ENCODE results near the gene ZNF775.

The ZNF775 gene

GRCh38 chr7:150413640-150414081 lies 34.5 kb downstream of the ZNF775 start:
- no peak overlapping the region for H2AK5ac ChIP-seq (ENCODE audit: low read length)

DNA sequence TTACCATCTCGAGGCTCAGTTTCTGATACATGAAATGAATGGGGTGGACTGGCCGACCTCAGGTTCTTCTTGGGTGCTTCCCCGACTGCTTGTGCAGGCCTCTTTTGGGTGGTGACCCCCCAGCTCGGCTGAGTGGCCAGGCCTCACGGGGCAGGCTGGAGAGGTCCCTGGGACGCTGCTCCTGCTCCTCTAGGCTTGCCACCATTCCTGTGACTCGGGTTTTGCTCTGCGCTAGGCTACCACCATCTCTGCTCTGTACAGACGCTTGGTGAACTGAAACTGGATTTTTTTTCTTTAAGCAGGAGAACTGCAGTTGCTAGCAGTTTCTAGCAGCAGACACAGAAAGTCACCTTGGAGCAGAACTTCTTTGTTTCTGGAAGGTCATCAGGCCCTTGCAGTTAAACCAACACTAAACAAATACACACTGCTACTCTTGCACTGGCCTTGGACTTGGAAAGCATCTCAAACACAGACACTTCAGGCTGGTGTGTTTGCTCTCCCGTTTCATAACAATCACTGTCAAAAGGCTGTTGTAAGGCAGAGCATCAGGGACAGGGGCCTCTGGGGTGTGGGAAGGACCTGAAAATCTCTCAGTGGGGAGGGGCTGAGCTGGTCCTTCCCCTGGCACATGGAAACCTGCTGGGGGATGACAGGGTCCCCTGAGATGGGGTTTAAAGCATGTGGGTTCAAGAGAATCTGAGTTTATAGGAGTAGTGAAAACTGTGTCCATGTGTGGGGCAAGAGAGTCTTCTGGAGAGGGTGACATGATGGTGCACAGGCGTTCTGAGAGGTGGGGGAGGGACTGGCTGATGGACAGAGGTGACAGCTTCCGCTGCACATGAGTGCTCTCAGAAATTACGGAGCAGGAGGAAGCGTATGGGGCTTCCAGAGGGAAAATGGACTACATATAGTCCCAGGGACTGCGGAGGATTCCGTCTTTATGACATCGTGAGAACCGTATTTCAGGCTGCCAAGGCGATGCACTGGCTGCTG lies 36.3 kb downstream of the ZNF775 start:
- no peak overlapping the region for H3K18ac ChIP-seq (ENCODE audit: low read length)
- no peak overlapping the region for H4K5ac ChIP-seq (ENCODE audit: low read length)
- H3K9ac ChIP-seq (ENCODE audit: low read length), result no peak overlapping the region
- H3K27ac ChIP-seq (ENCODE audit: low read depth, low read length), result no peak overlapping the region
- H2AK5ac ChIP-seq (ENCODE audit: low read length), result no peak overlapping the region
- H2BK5ac ChIP-seq (ENCODE audit: low read length), result no peak overlapping the region
- no peaks in the 10 kb centered on the region for H3K79me2 ChIP-seq (ENCODE audit: control insufficient read depth, insufficient read depth, low read length)
- H3K4ac ChIP-seq (ENCODE audit: low read depth, low read length), result no peak overlapping the region
- H2BK120ac ChIP-seq (ENCODE audit: low read depth, low read length), result no peak overlapping the region
- no peaks in the 10 kb centered on the region for H3K79me1 ChIP-seq (ENCODE audit: low read length)
- H3K4me3 ChIP-seq (ENCODE audit: low read length), result no peak overlapping the region
- no peak for DNase-seq
- no peak overlapping the region for H3K23ac ChIP-seq (ENCODE audit: low read length)
- H3K36me3 ChIP-seq (ENCODE audit: control insufficient read depth, insufficient read depth, low read length), result no peaks in the 10 kb centered on the region
- WGBS (ENCODE audit: extremely low coverage, insufficient coverage, low lambda C conversion rate), result no CpG with 5 or more reads among the region's 19 CpGs
- no peaks in the 10 kb centered on the region for H3K27me3 ChIP-seq (ENCODE audit: insufficient read depth, low read length, poor library complexity)
- H3K4me2 ChIP-seq (ENCODE audit: low read length), result no peak overlapping the region
- H3K56ac ChIP-seq (ENCODE audit: low read length), result no peak overlapping the region
- H2BK15ac ChIP-seq (replicated peaks; ENCODE audit: low read depth), result no peak overlapping the region
- no peaks in the 10 kb centered on the region for H3K4me1 ChIP-seq (ENCODE audit: control insufficient read depth, low read depth, low read length)
- H4K8ac ChIP-seq (ENCODE audit: low read depth, low read length), result no peak overlapping the region

More at GRCh38 chr7:150413640-150414081, 34.5 kb downstream of the ZNF775 start:
- Histone ChIP-seq H3K4me2 (ENCODE audit: low read length) (no peak overlapping the region), H3K4me1 (ENCODE audit: control insufficient read depth, low read depth, low read length) (no peaks in the 10 kb centered on the region), H3K56ac (ENCODE audit: low read length) (no peak overlapping the region), H2BK120ac (ENCODE audit: low read depth, low read length) (no peak overlapping the region), H3K18ac (ENCODE audit: low read length) (no peak overlapping the region), H3K79me1 (ENCODE audit: low read length) (no peaks in the 10 kb centered on the region), H4K5ac (ENCODE audit: low read length) (no peak overlapping the region), H2BK5ac (ENCODE audit: low read length) (no peak overlapping the region), H3K79me2 (ENCODE audit: control insufficient read depth, insufficient read depth, low read length) (no peaks in the 10 kb centered on the region), H3K4ac (ENCODE audit: low read depth, low read length) (no peak overlapping the region), H4K8ac (ENCODE audit: low read depth, low read length) (no peak overlapping the region), H3K36me3 (ENCODE audit: control insufficient read depth, insufficient read depth, low read length) (no peaks in the 10 kb centered on the region), H3K27ac (ENCODE audit: low read depth, low read length) (no peak overlapping the region), H2BK15ac (replicated peaks; ENCODE audit: low read depth) (no peak overlapping the region), H3K9ac (ENCODE audit: low read length) (no peak overlapping the region), H3K4me3 (ENCODE audit: low read length) (no peak overlapping the region), H3K27me3 (ENCODE audit: insufficient read depth, low read length, poor library complexity) (no peaks in the 10 kb centered on the region), H3K23ac (ENCODE audit: low read length) (no peak overlapping the region)
- no CpG with 5 or more reads among the region's 11 CpGs for WGBS (ENCODE audit: extremely low coverage, insufficient coverage, low lambda C conversion rate)
- DNase-seq, result no peak

- H3K4me2 ChIP-seq (ENCODE audit: low read length), result no peak overlapping the region
- no peak overlapping the region for H4K5ac ChIP-seq (ENCODE audit: low read length)
- no peak overlapping the region for H3K27ac ChIP-seq (ENCODE audit: low read depth, low read length)
- WGBS (ENCODE audit: extremely low coverage, insufficient coverage, low lambda C conversion rate), result no CpG with 5 or more reads among the region's 10 CpGs
- H3K23ac ChIP-seq (ENCODE audit: low read length), result no peak overlapping the region
- H3K27me3 ChIP-seq (ENCODE audit: insufficient read depth, low read length, poor library complexity), result no peaks in the 10 kb centered on the region
- DNase-seq, result no peak
- no peak overlapping the region for H4K8ac ChIP-seq (ENCODE audit: low read depth, low read length)
- H2BK15ac ChIP-seq (replicated peaks; ENCODE audit: low read depth), result no peak overlapping the region
- H3K9ac ChIP-seq (ENCODE audit: low read length), result no peak overlapping the region
- H3K4me3 ChIP-seq (ENCODE audit: low read length), result no peak overlapping the region
- no peak overlapping the region for H2AK5ac ChIP-seq (ENCODE audit: low read length)
- H3K79me2 ChIP-seq (ENCODE audit: control insufficient read depth, insufficient read depth, low read length), result no peaks in the 10 kb centered on the region
- no peaks in the 10 kb centered on the region for H3K4me1 ChIP-seq (ENCODE audit: control insufficient read depth, low read depth, low read length)
- no peaks in the 10 kb centered on the region for H3K36me3 ChIP-seq (ENCODE audit: control insufficient read depth, insufficient read depth, low read length)
- H2BK5ac ChIP-seq (ENCODE audit: low read length), result no peak overlapping the region
- no peak overlapping the region for H3K4ac ChIP-seq (ENCODE audit: low read depth, low read length)
- no peak overlapping the region for H2BK120ac ChIP-seq (ENCODE audit: low read depth, low read length)
- no peak overlapping the region for H3K56ac ChIP-seq (ENCODE audit: low read length)
- no peak overlapping the region for H3K18ac ChIP-seq (ENCODE audit: low read length)
- H3K79me1 ChIP-seq (ENCODE audit: low read length), result no peaks in the 10 kb centered on the region
Measured at GRCh38 chr7:150417239-150417638, 38.1 kb downstream of the ZNF775 start.

- no peak overlapping the region for H2AK5ac ChIP-seq (ENCODE audit: low read length)
Measured at GRCh38 chr7:150417863-150418262, 38.7 kb downstream of the ZNF775 start.

GRCh38 chr7:150420242-150420641 lies 41.1 kb downstream of the ZNF775 start:
- no peaks in the 10 kb centered on the region for H3K4me1 ChIP-seq (ENCODE audit: control insufficient read depth, low read depth, low read length)
- H3K27me3 ChIP-seq (ENCODE audit: insufficient read depth, low read length, poor library complexity), result no peaks in the 10 kb centered on the region
- H3K27ac ChIP-seq (ENCODE audit: low read depth, low read length), result no peak overlapping the region
- H3K36me3 ChIP-seq (ENCODE audit: control insufficient read depth, insufficient read depth, low read length), result no peaks in the 10 kb centered on the region
- no peak overlapping the region for H3K4ac ChIP-seq (ENCODE audit: low read depth, low read length)
- no peak overlapping the region for H2BK120ac ChIP-seq (ENCODE audit: low read depth, low read length)
- no peak overlapping the region for H3K9ac ChIP-seq (ENCODE audit: low read length)
- H2BK5ac ChIP-seq (ENCODE audit: low read length), result no peak overlapping the region
- H3K18ac ChIP-seq (ENCODE audit: low read length), result no peak overlapping the region
- no peaks in the 10 kb centered on the region for H3K79me2 ChIP-seq (ENCODE audit: control insufficient read depth, insufficient read depth, low read length)
- H4K8ac ChIP-seq (ENCODE audit: low read depth, low read length), result no peak overlapping the region
- no peak overlapping the region for H2AK5ac ChIP-seq (ENCODE audit: low read length)
- H3K4me2 ChIP-seq (ENCODE audit: low read length), result no peak overlapping the region
- no CpG with 5 or more reads among the region's 2 CpGs for WGBS (ENCODE audit: extremely low coverage, insufficient coverage, low lambda C conversion rate)
- DNase-seq, result no peak
- H2BK15ac ChIP-seq (replicated peaks; ENCODE audit: low read depth), result no peak overlapping the region
- H4K5ac ChIP-seq (ENCODE audit: low read length), result no peak overlapping the region
- H3K56ac ChIP-seq (ENCODE audit: low read length), result no peak overlapping the region
- no peak overlapping the region for H3K23ac ChIP-seq (ENCODE audit: low read length)
- no peaks in the 10 kb centered on the region for H3K79me1 ChIP-seq (ENCODE audit: low read length)
- no peak overlapping the region for H3K4me3 ChIP-seq (ENCODE audit: low read length)

More at GRCh38 chr7:150417863-150418262, 38.7 kb downstream of the ZNF775 start:
- no peak for DNase-seq
- no peak overlapping the region for H3K4me2 ChIP-seq (ENCODE audit: low read length)
- H3K36me3 ChIP-seq (ENCODE audit: control insufficient read depth, insufficient read depth, low read length), result no peaks in the 10 kb centered on the region
- no peak overlapping the region for H2BK5ac ChIP-seq (ENCODE audit: low read length)
- no peaks in the 10 kb centered on the region for H3K27me3 ChIP-seq (ENCODE audit: insufficient read depth, low read length, poor library complexity)
- H3K79me2 ChIP-seq (ENCODE audit: control insufficient read depth, insufficient read depth, low read length), result no peaks in the 10 kb centered on the region
- H3K56ac ChIP-seq (ENCODE audit: low read length), result no peak overlapping the region
- no peaks in the 10 kb centered on the region for H3K79me1 ChIP-seq (ENCODE audit: low read length)
- no CpG with 5 or more reads among the region's 6 CpGs for WGBS (ENCODE audit: extremely low coverage, insufficient coverage, low lambda C conversion rate)
- no peak overlapping the region for H3K23ac ChIP-seq (ENCODE audit: low read length)
- H3K4me3 ChIP-seq (ENCODE audit: low read length), result no peak overlapping the region
- no peak overlapping the region for H4K8ac ChIP-seq (ENCODE audit: low read depth, low read length)
- H2BK15ac ChIP-seq (replicated peaks; ENCODE audit: low read depth), result no peak overlapping the region
- H3K18ac ChIP-seq (ENCODE audit: low read length), result no peak overlapping the region
- no peak overlapping the region for H3K9ac ChIP-seq (ENCODE audit: low read length)
- H3K27ac ChIP-seq (ENCODE audit: low read depth, low read length), result no peak overlapping the region
- H3K4me1 ChIP-seq (ENCODE audit: control insufficient read depth, low read depth, low read length), result no peaks in the 10 kb centered on the region
- H3K4ac ChIP-seq (ENCODE audit: low read depth, low read length), result no peak overlapping the region
- no peak overlapping the region for H2BK120ac ChIP-seq (ENCODE audit: low read depth, low read length)
- no peak overlapping the region for H4K5ac ChIP-seq (ENCODE audit: low read length)

All from mesendoderm (in vitro differentiated cells).